Activated T-helper 2 cell treated with anti-CD3 and anti-CD28 coated beads, Interferon-gamma antibody, Interleukin-2, Interleukin-4, amounts not matched to agents 10 μg/mL and 5 μg/mL and 100 μg/mL, durations not matched to agents 14 hours and 24 hours and 36 hours (primary cell): ENCODE measurements around the gene CHD8. TPM values are rescaled to one million over a fixed set of nuclear protein-coding genes. Genes with fewer than 3 reads are reported as not detected.
"Not testable (repeated sequence)": the region's sequence is repeated elsewhere in the genome, so short reads cannot be mapped to it uniquely, and the experiment has no call there.

Experiments used
- DNase-seq: peaks from one replicate; pipeline ENCODE4 v3.0.0; 2021; ENCODE audit warnings: low spot score
- H3K27ac Mint-ChIP-seq: one replicate; pipeline ENCODE4 v1.8.0; 2021; ENCODE audit warnings: mixed read lengths
- H3K27me3 Mint-ChIP-seq: one replicate; pipeline ENCODE4 v1.8.0; 2021; ENCODE audit warnings: low read depth, mixed read lengths
- H3K36me3 Mint-ChIP-seq: one replicate; pipeline ENCODE4 v1.8.0; 2021; ENCODE audit warnings: low read depth, mixed read lengths
- H3K4me1 Mint-ChIP-seq: one replicate; pipeline ENCODE4 v1.8.0; 2021; ENCODE audit warnings: low read depth, mixed read lengths
- H3K4me3 Mint-ChIP-seq: one replicate; pipeline ENCODE4 v1.8.0; 2021; ENCODE audit warnings: low read depth, mild to moderate bottlenecking, moderate library complexity, mixed read lengths
- H3K9me3 Mint-ChIP-seq: one replicate; pipeline ENCODE4 v1.8.0; 2021; ENCODE audit warnings: mixed read lengths
- intact Hi-C: fragments of 100-400 bp; cut with micrococcal nuclease; formaldehyde crosslinking; loops from one replicate; pipeline ENCODE4 v1.15.1; 2023
- total RNA-seq: library from RNA; stranded (reverse); gene quantifications from 2 replicates; pipeline ENCODE4 v1.2.3, GENCODE V29; 2022

Gene CHD8
- total RNA-seq, 1 donor from 2014 or later, result 120 TPM

- Mint-ChIP-seq H3K4me1 (peaks cover 18% of the 10 kb centered on the region), H3K36me3 (peaks cover 32% of the 10 kb centered on the region), H3K9me3 (no peaks in the 10 kb centered on the region), H3K27ac (peak overlapping the region; percentile 99), H3K4me3 (peak overlapping the region; percentile 99), H3K27me3 (no peaks in the 10 kb centered on the region)
- intact Hi-C loops, result no loop called here
- DNase-seq, result no peak
Observed at GRCh38 chr14:21475767-21476522, 20.0 kb upstream of the CHD8 start.

- no peaks in the 10 kb centered on the region for H3K27me3 Mint-ChIP-seq
- peaks cover 2% of the 10 kb centered on the region for H3K4me1 Mint-ChIP-seq
- H3K9me3 Mint-ChIP-seq, result no peaks in the 10 kb centered on the region
- intact Hi-C loops, result no loop called here
- no peak for DNase-seq
- H3K4me3 Mint-ChIP-seq, result no peak overlapping the region
- no peak overlapping the region for H3K27ac Mint-ChIP-seq
- H3K36me3 Mint-ChIP-seq, result peaks cover 35% of the 10 kb centered on the region
Observed at GRCh38 chr14:21467616-21468015, 11.7 kb upstream of the CHD8 start.

- Mint-ChIP-seq H3K27me3 (no peaks in the 10 kb centered on the region), H3K27ac (peak overlapping the region; percentile 99), H3K9me3 (no peaks in the 10 kb centered on the region), H3K4me1 (peaks cover 32% of the 10 kb centered on the region), H3K36me3 (peaks cover 35% of the 10 kb centered on the region), H3K4me3 (peak overlapping the region; percentile 94)
- DNase-seq, result no peak
- intact Hi-C loops, result loop anchor here (5.0 kb wide), 1 partner anchor 102 kb away; no protein-coding TSS in a partner anchor
Observed at GRCh38 chr14:21455592-21455911, 371 bp downstream of the CHD8 start.

GRCh38 chr14:21454843-21455544 is 929 bp downstream of the CHD8 start:
- H3K27ac Mint-ChIP-seq, result peak overlapping the region; percentile 99
- H3K27me3 Mint-ChIP-seq, result no peaks in the 10 kb centered on the region
- peaks cover 37% of the 10 kb centered on the region for H3K4me1 Mint-ChIP-seq
- intact Hi-C loops, result loop anchor here (5.0 kb wide), 1 partner anchor 102 kb away; no protein-coding TSS in a partner anchor
- H3K9me3 Mint-ChIP-seq, result no peaks in the 10 kb centered on the region
- H3K36me3 Mint-ChIP-seq, result peaks cover 39% of the 10 kb centered on the region
- H3K4me3 Mint-ChIP-seq, result peak overlapping the region; percentile 94
- DNase-seq, result no peak

- Mint-ChIP-seq H3K36me3 (peaks cover 42% of the 10 kb centered on the region), H3K4me3 (peak overlapping the region; percentile 31), H3K27me3 (no peaks in the 10 kb centered on the region), H3K4me1 (peaks cover 48% of the 10 kb centered on the region), H3K27ac (peak overlapping the region; percentile 71), H3K9me3 (no peaks in the 10 kb centered on the region)
- intact Hi-C loops, result no loop called here
- no peak for DNase-seq
Observed at GRCh38 chr14:21449899-21450216, 6.1 kb downstream of the CHD8 start.

- H3K9me3 Mint-ChIP-seq, intact Hi-C loops, DNase-seq, H3K27me3 Mint-ChIP-seq, H3K27ac Mint-ChIP-seq, H3K4me3 Mint-ChIP-seq: not testable (repeated sequence)
- Mint-ChIP-seq H3K36me3 (peaks cover 35% of the 10 kb centered on the region), H3K4me1 (peaks cover 29% of the 10 kb centered on the region)
Observed at GRCh38 chr14:21442657-21443056, 13.3 kb downstream of the CHD8 start.

GRCh38 chr14:21440859-21441258 is 15.1 kb downstream of the CHD8 start:
- H3K36me3 Mint-ChIP-seq, result peaks cover 24% of the 10 kb centered on the region
- H3K27me3 Mint-ChIP-seq, result no peaks in the 10 kb centered on the region
- no peaks in the 10 kb centered on the region for H3K9me3 Mint-ChIP-seq
- no peak overlapping the region for H3K4me3 Mint-ChIP-seq
- H3K27ac Mint-ChIP-seq, result no peak overlapping the region
- no peak for DNase-seq
- H3K4me1 Mint-ChIP-seq, result peaks cover 34% of the 10 kb centered on the region
- intact Hi-C loops, result no loop called here

- no peaks in the 10 kb centered on the region for H3K27me3 Mint-ChIP-seq
- H3K9me3 Mint-ChIP-seq, result no peaks in the 10 kb centered on the region
- peaks cover 38% of the 10 kb centered on the region for H3K36me3 Mint-ChIP-seq
- DNase-seq, result peak; percentile 95
- peak overlapping the region; percentile 79 for H3K27ac Mint-ChIP-seq
- H3K4me1 Mint-ChIP-seq, result peaks cover 54% of the 10 kb centered on the region
- intact Hi-C loops, result loop anchor here (1.0 to 2.0 kb wide), 4 partner anchors 19 to 53 kb away; partner anchors contain the start of genes CHD8, SUPT16H and TOX4
- H3K4me3 Mint-ChIP-seq, result peak overlapping the region; percentile 88
Observed at GRCh38 chr14:21437063-21437901, 18.6 kb downstream of the CHD8 start.

GRCh38 chr14:21436567-21437062 is 19.3 kb downstream of the CHD8 start:
- no peak for DNase-seq
- peak overlapping the region; percentile 79 for H3K27ac Mint-ChIP-seq
- no peaks in the 10 kb centered on the region for H3K9me3 Mint-ChIP-seq
- peak overlapping the region; percentile 88 for H3K4me3 Mint-ChIP-seq
- intact Hi-C loops, result loop anchor here (1.0 to 2.0 kb wide), 4 partner anchors 20 to 52 kb away; partner anchors contain the start of genes CHD8, SUPT16H and TOX4
- H3K4me1 Mint-ChIP-seq, result peaks cover 51% of the 10 kb centered on the region
- no peaks in the 10 kb centered on the region for H3K27me3 Mint-ChIP-seq
- H3K36me3 Mint-ChIP-seq, result peaks cover 37% of the 10 kb centered on the region

- peaks cover 74% of the 10 kb centered on the region for H3K36me3 Mint-ChIP-seq
- no peak for DNase-seq
- H3K4me1 Mint-ChIP-seq, result peaks cover 27% of the 10 kb centered on the region
- intact Hi-C loops, result no loop called here
- H3K4me3 Mint-ChIP-seq, result no peak overlapping the region
- no peaks in the 10 kb centered on the region for H3K9me3 Mint-ChIP-seq
- H3K27me3 Mint-ChIP-seq, result no peaks in the 10 kb centered on the region
- H3K27ac Mint-ChIP-seq, result no peak overlapping the region
Observed at GRCh38 chr14:21431126-21431525, 24.8 kb downstream of the CHD8 start.

- Mint-ChIP-seq H3K4me3 (no peak overlapping the region), H3K27me3 (no peaks in the 10 kb centered on the region), H3K9me3 (no peaks in the 10 kb centered on the region), H3K27ac (no peak overlapping the region), H3K4me1 (peaks cover 9% of the 10 kb centered on the region), H3K36me3 (peaks cover 79% of the 10 kb centered on the region)
- DNase-seq, result no peak
- intact Hi-C loops, result no loop called here
Observed at GRCh38 chr14:21428930-21429329, 27.0 kb downstream of the CHD8 start.

GRCh38 chr14:21426692-21427091 is 29.2 kb downstream of the CHD8 start:
- Mint-ChIP-seq H3K9me3 (no peaks in the 10 kb centered on the region), H3K27me3 (no peaks in the 10 kb centered on the region), H3K4me1 (no peaks in the 10 kb centered on the region), H3K27ac (no peak overlapping the region), H3K36me3 (peaks cover 79% of the 10 kb centered on the region), H3K4me3 (no peak overlapping the region)
- intact Hi-C loops, result no loop called here
- DNase-seq, result no peak
